Liver (tissue), 3 donors: ENCODE data around the gene ANKRD9.

ENCODE experiments used
- ATF3 ChIP-seq: IDR thresholded peaks from 2 replicates; pipeline ENCODE4 v1.6.1; 2016; ENCODE audit warnings: antibody characterized with exemption
- CTCF ChIP-seq: fragments of 150-350 bp; IDR thresholded peaks from 2 replicates; pipeline ENCODE4 v1.5.1; 2017; ENCODE audit warnings: improper control_type of control experiment, low read depth, low read length; ENCODE audit not compliant: missing input control
- MAX ChIP-seq: IDR thresholded peaks from 2 replicates; pipeline ENCODE4 v1.6.1; 2016; ENCODE audit warnings: antibody characterized with exemption
- TAF1 ChIP-seq: conservative IDR thresholded peaks from 2 replicates; pipeline ENCODE4 v1.6.1; 2016; ENCODE audit warnings: antibody characterized with exemption, mild to moderate bottlenecking
- donor health status: healthy.
- donor health status: healthy.

- no peak for TF ChIP-seq CTCF
- TF ChIP-seq MAX: no peak
- no peak for TF ChIP-seq ATF3
- TF ChIP-seq TAF1: no peak
Measured at GRCh38 chr14:102508410-102508773, 1.2 kb downstream of the ANKRD9 start.
